DLD1 (cell line): ENCODE results near the gene NT5DC1.

ENCODE experiments used
- in situ Hi-C: cut with HindIII; loops from 2 replicates; pipeline ENCODE4 v1.10.0; 2017; ENCODE audit warnings: low sequenced_read_pairs

NT5DC1 gene

GRCh38 chr6:116298973-116299372, 198.3 kb downstream of the NT5DC1 start:
- in situ Hi-C loops: no loop called here
